ENCODE results near the gene TMEM119.

The TMEM119 gene

GRCh38 chr12:108567406-108568337 lies 30.2 kb downstream of the TMEM119 start:
- Mint-ChIP-seq H3K27ac (no peak overlapping the region), H3K4me3 (no peak overlapping the region), H3K9me3 (no peaks in the 10 kb centered on the region), H3K36me3 (ENCODE audit: low read depth) (peaks cover 33% of the 10 kb centered on the region), H3K27me3 (ENCODE audit: low read depth, poor library complexity) (peaks cover 3% of the 10 kb centered on the region), H3K4me1 (peaks cover 5% of the 10 kb centered on the region)
- TF ChIP-seq CTCF (IDR thresholded peaks at IDR 0.05) = no peak
- no peak for DNase-seq

- no peak for DNase-seq
- Mint-ChIP-seq H3K27me3 (ENCODE audit: low read depth, poor library complexity) (peaks cover 3% of the 10 kb centered on the region), H3K4me1 (peaks cover 10% of the 10 kb centered on the region), H3K9me3 (no peaks in the 10 kb centered on the region), H3K27ac (no peak overlapping the region), H3K36me3 (ENCODE audit: low read depth) (peaks cover 33% of the 10 kb centered on the region), H3K4me3 (no peak overlapping the region)
- TF ChIP-seq CTCF (IDR thresholded peaks at IDR 0.05) = no peak
Measured at GRCh38 chr12:108566452-108566851, 31.4 kb downstream of the TMEM119 start.

- no peak for DNase-seq
- Mint-ChIP-seq H3K36me3 (ENCODE audit: low read depth) (peaks cover 33% of the 10 kb centered on the region), H3K4me3 (no peak overlapping the region), H3K27ac (no peak overlapping the region), H3K9me3 (no peaks in the 10 kb centered on the region), H3K27me3 (ENCODE audit: low read depth, poor library complexity) (peaks cover 3% of the 10 kb centered on the region), H3K4me1 (peaks cover 10% of the 10 kb centered on the region)
- TF ChIP-seq CTCF (IDR thresholded peaks at IDR 0.05) = no peak
Measured at GRCh38 chr12:108565976-108566375, 31.9 kb downstream of the TMEM119 start.

- H3K27me3 Mint-ChIP-seq (ENCODE audit: low read depth, poor library complexity) = peaks cover 3% of the 10 kb centered on the region
- H3K4me3 Mint-ChIP-seq = no peak overlapping the region
- H3K36me3 Mint-ChIP-seq (ENCODE audit: low read depth) = peaks cover 33% of the 10 kb centered on the region
- H3K4me1 Mint-ChIP-seq = peaks cover 13% of the 10 kb centered on the region
- DNase-seq = no peak
- no peaks in the 10 kb centered on the region for H3K9me3 Mint-ChIP-seq
- no peak for TF ChIP-seq CTCF (IDR thresholded peaks at IDR 0.05)
- H3K27ac Mint-ChIP-seq = no peak overlapping the region
Measured at GRCh38 chr12:108565146-108565545, 32.7 kb downstream of the TMEM119 start.

GRCh38 chr12:108564724-108565123 lies 33.2 kb downstream of the TMEM119 start:
- no peak for DNase-seq
- peaks cover 33% of the 10 kb centered on the region for H3K36me3 Mint-ChIP-seq (ENCODE audit: low read depth)
- H3K4me3 Mint-ChIP-seq = no peak overlapping the region
- no peak for TF ChIP-seq CTCF (IDR thresholded peaks at IDR 0.05)
- H3K27ac Mint-ChIP-seq = no peak overlapping the region
- H3K4me1 Mint-ChIP-seq = peaks cover 17% of the 10 kb centered on the region
- H3K27me3 Mint-ChIP-seq (ENCODE audit: low read depth, poor library complexity) = peaks cover 3% of the 10 kb centered on the region
- no peaks in the 10 kb centered on the region for H3K9me3 Mint-ChIP-seq

- Mint-ChIP-seq H3K4me1 (peaks cover 26% of the 10 kb centered on the region), H3K27me3 (ENCODE audit: low read depth, poor library complexity) (peaks cover 3% of the 10 kb centered on the region), H3K9me3 (no peaks in the 10 kb centered on the region), H3K27ac (no peak overlapping the region), H3K4me3 (peak overlapping the region; percentile 100), H3K36me3 (ENCODE audit: low read depth) (peaks cover 26% of the 10 kb centered on the region)
- no peak for DNase-seq
- TF ChIP-seq CTCF (IDR thresholded peaks at IDR 0.05) = peak; percentile 21
Measured at GRCh38 chr12:108563804-108564151, 34.1 kb downstream of the TMEM119 start.
